AML-193 (cell line): ENCODE results near the gene ICAM3.
"Not testable (repeated sequence)": the region's sequence is repeated elsewhere in the genome, so short reads cannot be mapped to it uniquely, and the experiment has no call there.

ENCODE experiments used
- DNase-seq, 2 experiments: peaks; one replicate each; lab custom pipeline; 2025; lab: John Stamatoyannopoulos, UW

ICAM3 gene, protein sequence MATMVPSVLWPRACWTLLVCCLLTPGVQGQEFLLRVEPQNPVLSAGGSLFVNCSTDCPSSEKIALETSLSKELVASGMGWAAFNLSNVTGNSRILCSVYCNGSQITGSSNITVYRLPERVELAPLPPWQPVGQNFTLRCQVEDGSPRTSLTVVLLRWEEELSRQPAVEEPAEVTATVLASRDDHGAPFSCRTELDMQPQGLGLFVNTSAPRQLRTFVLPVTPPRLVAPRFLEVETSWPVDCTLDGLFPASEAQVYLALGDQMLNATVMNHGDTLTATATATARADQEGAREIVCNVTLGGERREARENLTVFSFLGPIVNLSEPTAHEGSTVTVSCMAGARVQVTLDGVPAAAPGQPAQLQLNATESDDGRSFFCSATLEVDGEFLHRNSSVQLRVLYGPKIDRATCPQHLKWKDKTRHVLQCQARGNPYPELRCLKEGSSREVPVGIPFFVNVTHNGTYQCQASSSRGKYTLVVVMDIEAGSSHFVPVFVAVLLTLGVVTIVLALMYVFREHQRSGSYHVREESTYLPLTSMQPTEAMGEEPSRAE

DNA sequence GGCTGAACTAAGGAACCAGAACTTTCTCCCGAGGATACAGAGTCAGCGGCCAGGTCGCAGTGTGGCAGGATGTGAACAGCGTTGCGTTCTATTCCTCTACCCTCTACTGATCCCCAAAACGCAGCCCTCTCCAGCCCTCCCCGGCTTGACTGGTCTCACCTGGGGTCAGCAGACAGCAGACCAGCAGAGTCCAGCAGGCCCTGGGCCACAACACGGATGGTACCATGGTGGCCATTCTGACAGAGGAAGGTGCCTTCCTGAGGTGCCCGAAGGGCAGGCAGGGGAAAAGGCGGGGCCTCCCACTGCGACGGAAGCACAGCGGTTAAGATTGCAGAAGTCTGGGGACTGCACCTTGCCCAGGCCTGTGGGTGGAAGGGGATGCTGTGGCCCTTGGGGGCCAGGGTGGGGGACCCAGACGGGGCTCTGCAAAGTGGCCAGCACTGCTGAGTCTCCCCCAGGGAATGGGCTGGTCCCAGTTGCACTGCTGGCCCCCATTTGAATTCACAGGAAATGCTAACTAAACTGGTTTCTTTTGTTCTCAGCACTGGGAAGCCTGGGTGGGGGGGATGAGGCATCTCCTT lies at the start of gene ICAM3:
TSS of gene ICAM3 (minus strand) at position 245 of the 581 bp plus-strand sequence. CDS start at position 235, 10 bp downstream.
- DNase-seq = peak; percentile 58 to 77

DNA sequence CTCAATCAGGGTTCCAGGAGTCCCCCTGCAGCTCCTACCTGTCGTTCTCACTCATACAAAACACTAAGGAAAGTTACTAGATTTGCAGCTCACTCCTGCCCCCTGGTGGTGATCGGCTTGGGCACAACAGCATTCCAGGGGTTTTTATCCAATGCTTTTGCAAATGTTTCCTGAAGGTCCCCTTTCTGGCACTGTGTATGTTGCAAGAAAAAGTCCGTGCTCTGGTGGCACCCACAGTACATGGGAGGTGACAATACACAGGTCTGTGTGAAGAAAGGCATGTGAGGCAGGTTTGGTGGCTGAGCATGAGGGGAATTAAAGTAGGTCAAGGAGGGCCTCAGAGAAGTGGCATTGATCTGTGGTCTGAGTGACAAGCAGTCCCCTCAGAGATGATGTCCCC lies 49.5 kb upstream of the ICAM3 start:
- DNase-seq = peak; percentile 45 to 56

DNA sequence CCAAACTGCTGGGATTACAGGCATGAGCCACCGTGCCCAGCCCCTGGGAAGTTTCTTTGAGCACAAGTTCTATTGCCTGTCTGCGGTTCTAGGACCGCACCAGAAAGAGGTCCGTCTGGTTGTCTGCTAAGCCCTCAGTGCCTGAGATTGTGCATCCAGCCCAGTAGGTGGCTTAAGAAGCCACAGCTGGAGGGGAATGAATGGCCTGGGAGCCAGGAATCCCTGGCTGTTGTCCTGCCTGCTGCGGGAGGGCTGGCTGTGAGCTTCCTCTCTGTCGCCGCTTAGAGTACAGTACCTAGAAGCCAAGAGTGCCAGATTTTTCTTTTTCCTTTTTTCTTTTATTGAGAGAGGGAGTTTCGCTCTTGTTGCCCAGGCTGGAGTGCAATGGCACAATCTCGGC lies 45.2 kb upstream of the ICAM3 start:
- no peak for DNase-seq

DNA sequence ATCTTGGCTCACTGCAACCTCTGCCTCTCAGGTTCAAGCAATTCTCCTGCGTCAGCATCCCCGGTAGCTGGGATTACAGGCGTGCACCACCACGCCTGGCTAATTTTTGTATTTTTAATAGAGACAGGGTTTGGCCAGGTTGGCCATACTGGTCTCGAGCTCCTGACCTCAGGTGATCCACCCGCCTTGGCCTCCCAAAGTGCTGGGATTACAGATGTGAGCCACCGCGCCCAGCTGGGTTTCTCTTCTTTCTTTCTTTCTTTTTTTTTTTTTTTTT lies 43.7 kb upstream of the ICAM3 start:
- DNase-seq = not testable (repeated sequence)

DNA sequence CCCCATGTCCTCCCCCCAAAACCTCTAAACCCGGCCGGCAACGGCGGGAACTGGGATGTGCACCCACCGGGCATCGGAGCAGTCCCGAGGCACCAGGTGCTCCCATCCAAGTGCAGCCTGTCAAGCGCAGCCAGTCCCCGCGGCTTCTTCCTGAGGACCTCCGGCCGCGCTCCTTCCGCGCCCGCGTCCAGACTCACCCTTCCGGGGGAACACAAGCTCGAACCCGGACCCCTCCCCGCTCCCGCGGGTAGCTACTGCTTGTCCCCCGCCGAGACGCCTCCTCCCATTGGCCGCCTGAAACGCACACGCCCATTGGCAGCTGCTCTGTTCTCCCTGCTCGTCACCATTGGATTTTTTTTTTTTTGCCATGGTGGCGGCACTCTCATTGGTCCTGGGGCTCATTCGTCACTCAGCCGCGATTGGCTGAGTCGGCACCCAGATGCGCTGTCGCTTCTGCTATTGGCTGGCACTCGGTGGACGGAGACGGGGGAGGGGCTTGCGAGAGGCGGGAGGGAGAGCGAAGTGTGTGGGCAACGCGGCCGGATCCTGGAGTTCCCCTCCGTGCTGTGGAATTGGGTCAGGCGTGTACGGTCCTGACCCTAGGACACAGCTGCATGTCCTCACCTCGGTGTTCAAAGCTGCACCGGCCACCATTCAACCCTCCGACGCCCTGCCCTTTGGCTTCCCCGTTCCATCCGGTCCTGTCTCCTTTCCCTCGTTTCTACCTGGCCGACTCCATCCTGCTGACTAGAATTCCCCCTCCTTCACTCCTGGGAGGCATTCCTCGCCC lies 41.1 kb upstream of the ICAM3 start, which contains the start of gene TYK2:
TSS of gene TYK2 (minus strand) at position 260 of the 790 bp plus-strand sequence. CDS start 2,166 bp downstream, outside the sequence.
- peak; percentile 92 to 97 for DNase-seq

DNA sequence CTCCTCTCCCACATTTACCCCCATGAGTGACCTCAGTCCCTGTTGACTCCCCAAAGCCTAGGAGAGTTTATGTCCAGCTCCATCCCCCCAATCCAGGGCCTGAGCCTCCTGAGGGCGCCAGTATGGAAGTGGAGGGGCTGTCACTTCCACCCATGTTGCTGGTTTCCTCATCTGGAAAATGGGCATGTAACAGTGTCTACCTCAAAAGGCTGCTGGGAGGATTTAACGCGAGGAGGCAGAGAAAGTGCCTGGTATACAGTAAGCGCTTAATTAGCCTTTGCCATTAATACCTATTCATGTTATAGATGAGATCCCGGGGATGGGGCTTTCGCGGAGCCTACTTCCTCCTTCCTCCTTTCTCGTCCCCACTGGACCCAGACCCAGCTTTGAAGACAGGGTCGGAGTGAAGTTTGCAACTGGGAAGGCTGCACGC lies 40.5 kb upstream of the ICAM3 start:
- no peak for DNase-seq

DNA sequence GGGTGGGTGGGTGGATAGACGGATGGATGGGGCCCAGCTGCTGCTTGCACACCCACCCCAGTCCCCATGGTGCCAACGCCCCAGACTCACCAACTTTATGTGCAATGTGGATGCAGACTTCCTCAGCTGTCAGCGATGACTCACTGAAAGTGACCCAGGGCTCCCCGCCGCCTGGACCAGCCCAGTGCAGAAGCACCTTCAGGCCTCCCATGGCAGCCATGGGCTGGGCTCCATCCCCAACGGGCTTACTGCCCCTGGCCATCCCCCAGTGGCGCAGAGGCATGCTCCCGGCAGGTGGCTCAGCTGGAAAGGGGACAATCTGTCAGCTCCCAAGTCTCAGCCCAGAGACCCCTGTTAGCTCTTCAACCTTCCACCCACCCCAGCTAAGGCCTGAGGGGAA lies 38.7 kb upstream of the ICAM3 start:
- DNase-seq = no peak

DNA sequence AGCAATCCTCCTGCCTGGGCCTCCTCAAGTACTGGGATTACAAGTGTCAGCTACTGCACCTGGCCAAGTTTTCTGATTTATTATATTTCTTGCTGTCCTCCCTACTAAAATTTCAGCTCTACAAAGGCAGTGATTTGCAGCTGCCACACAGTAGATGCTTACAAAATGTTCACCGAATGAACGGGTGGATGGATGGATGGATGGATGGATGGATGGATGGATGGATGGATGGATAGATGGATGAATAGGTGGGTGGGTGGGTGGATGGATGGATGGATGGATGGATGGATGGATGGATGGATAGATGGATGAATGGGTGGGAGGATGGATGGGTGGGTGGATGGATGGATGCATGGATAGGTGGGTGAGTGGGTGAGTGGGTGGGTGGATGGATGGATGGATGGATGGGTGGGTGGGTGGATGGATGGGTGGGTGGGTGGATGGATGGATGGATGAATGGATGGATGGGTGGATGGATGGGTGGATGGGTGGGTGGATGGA lies 37.8 kb upstream of the ICAM3 start:
- DNase-seq = not testable (repeated sequence)

DNA sequence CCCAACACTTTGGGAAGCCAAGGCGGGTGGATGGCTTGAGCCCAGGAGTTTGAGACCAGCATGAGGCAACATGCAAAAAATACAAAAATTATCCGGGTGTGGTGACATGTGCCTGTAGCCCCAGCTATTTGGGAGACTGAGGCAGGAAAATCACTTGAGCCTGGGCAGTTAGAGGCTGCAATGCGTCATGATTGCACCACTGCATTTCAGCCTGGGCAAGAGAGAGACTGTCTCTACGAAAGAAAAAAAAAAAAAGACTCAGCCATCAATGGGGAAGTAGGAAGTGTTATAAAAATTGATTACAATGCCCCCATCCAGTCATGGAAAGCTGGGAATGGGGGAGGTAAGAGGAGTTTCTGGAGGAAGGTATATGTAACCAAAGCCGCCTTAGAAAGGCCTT lies 35.5 kb upstream of the ICAM3 start:
- no peak for DNase-seq

DNA sequence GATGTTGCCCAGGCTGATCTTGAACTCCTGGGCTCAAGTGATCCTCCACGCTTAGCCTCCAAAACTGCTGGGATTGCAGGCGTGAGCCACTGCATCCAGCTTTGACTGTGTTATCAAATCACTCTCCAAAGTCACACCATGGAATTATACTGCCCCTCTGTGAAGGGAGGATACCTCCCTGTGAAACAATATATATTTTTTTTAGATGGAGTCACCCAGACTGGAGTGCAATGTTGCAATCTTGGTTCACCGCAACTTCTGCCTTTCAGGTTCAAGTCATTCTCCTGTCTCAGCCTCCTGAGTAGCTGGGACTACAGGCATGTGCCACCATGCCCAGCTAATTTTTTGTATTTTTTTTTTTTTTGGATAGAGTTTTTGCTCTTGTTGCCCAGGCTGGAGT lies 33.3 kb upstream of the ICAM3 start:
- DNase-seq = peak; percentile 74 to 80

DNA sequence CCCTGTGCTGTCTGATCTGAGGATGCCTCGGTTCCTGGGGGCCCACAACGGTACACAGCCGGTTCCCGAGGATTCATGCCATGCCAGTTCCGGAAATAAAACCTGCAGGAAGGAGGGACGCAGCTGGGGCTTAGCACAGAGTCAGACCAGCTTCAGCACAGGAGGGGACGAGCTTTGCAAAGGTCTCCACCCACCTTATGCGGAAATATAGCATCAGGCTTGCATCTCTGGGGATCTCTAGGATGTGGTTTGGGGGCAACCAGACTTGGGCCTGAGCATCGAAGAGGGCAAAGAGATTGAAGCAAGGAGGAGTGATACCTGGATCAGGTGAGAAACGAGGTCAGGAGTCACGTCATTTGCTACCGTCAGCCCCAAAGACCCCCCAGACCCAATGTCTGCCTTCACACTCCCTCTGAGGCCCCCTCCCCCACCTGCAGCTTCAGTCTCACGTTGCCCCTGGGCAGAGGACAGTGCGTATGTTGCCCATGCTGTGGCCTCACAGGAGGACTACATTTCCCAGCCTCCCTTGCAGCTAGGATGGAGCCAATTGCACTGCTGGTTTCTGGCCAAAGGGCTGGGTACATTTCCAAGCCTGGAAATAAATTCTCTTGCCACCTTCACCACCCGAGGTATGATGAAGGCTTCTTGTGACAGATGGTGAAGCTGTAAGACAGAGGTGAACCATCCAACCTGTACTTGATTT lies 28.8 kb upstream of the ICAM3 start:
- no peak for DNase-seq

DNA sequence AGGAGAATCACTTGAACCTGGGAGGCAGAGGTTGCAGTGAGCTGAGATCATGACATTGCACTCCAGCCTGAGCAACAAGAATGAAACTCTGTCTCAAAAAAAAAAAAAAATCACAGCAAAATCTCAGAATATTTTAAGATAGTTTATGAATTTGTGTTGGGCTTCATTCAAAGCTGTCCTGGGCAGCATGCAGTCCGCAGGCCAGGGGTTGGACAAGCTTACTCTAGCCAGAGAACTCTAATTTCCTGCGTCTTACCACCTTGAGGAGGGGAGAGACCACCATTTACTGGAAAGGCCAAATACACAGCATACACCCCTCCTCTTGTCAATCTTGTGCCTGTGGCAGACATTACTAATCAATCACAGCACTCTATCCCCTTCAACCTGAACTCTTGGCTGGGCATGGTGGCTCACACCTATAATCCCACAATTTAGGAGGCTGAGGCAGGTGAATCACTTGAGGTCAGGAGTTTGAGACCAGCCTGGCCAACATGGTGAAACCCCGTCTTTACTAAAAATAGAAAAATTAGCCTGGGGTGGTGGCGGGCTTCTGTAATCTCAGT lies 27.6 kb upstream of the ICAM3 start:
- DNase-seq = not testable (repeated sequence)

DNA sequence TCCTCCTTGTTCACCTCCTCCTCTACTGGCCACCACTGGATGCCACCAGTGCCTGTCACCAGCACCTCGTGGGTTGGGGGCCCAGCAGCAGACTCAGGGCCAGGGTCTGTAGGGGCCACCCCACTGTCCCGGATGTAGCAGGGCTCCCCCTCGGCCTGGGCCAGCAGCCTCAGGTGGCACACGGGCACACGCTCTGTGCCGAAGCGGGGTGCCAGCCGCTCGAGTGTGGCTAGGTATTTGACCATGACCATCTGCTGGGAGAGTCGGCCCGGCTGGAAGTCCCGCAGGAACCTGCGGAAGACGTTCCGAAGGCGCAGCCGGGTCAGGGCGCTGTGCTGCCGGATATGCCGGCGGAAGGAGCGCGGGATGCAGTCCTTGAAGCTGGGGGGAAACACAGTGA lies 26.1 kb upstream of the ICAM3 start:
- no peak for DNase-seq

DNA sequence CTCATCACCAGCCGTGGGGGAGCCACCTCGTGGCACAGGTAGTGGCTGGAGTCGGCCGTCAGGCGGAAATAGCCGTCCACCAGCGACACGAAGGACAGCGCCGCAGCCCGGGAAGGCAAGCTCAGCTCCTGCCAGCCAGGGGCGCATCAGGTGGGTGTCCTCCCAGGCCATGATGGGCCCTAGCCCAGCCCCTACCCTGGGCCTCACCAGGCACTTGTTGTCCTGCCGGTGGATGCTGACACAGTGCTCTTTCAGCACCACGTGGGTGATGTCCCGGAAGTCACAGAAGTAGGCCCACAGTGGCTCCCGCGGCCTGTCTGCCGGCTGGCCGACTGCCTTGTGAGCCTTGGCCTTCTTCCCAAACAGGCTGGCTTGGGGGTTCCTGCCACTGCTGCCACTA lies 25.2 kb upstream of the ICAM3 start:
- no peak for DNase-seq

DNA sequence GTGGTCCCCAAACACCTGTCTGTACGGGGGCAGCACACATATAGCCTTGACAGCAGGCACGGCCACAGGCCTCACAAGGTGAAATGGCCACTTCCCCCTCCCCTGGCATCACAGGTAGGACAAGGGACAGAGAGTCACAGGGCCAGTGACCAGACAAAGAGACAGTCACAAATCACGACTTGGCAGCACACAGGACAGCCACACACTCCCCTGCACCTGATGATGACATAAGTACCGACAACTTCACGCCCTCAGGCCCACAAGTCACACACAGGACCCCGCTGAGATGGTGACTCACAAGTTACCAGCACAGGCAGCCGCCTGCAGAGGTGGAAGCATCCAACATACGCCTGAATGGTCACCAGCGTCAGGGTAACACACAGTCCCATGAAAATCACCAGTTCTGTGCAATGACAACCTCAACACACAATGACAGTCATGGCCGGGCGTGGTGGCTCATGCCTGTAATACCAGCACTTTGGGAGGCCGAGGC lies 24.4 kb upstream of the ICAM3 start:
- DNase-seq = no peak

DNA sequence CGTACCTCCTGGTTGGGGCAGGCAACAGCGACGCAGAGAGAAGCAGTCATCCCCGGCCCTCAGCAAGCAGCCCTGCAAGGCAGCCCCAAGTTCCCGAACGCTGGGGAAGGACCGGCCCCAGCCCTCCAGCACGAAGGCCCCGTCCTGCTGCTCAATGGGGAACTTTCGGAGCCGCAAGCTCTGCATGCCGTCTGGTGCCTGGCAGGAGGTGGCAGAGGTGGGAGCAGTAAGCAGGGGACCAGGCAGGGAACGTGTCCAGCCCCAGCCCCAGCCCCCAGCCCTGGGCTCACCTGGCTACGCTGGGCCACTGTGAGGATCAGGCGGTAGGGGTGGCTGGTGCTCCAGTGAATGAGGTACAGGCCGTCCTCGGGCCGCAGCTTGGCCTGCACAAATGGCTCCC lies 22.8 kb upstream of the ICAM3 start:
- no peak for DNase-seq

DNA sequence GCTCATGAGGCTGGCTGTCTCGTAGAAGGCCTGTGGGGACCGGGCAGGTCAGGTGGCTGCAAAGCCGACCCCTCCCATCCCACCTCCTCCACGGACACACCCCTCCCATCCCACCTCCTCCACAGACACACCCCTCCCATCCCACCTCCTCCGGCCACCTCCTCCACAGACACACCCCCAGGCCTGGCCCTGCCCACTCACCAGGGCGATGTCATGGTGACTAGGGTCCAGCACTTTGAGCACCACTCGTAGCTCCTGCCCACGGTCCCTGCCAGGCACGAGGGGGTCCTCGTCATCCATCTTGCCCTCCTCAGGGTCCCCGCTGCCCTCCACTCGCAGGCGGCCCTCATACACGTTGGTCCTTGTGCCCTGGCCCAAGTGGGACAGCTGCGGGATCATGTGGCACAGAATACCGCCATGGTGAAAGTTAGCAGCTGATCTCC lies 22.2 kb upstream of the ICAM3 start:
- DNase-seq = no peak

DNA sequence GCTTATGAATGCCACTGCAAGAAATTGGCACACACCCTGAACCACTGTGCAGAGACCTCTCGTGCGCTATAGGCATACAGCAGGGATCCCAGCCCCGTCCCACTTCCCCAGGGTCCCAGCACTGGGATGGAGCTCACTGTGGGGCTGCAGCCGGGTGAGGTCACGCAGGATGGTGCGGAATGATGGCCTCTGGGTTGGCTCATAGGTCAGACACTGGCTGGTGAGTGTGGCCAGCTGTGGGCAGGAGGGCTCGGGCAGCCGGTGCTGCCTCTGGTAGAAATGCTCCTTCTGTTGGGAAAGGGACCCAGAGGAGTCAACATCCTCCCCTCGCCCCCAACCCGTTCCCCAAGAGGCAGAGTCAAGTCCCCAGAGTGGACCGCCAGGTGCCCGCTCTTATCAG lies 17.0 kb upstream of the ICAM3 start:
- DNase-seq = no peak

DNA sequence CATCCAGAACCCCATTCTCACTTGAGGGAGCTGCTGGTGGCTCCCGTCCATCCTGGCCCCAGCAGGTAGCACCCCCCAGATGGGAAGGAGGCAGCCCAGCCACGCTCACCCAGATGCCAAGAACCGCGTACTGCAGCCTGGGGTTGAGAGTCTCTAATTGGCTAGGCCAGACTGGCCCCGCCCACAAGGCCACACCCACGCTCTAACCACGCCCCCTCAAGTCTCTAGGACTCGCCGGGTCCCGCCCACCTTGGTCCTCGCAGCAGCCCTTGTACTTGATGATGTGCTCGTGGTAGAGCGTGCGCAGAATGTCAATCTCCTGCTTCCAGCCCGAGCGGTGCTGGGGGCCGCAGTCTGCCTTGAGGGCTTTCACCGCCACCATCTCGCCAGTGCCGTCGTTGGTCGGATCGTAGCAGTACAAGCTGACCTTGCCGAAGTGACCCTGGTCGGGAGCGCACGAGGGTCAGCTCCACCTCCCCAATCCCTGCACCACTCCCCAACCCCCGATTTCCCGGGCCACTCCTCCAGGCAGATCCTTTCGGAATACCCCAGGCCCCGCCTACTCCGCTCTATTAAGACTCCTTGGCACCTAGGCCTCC lies 14.5 kb upstream of the ICAM3 start:
- DNase-seq = no peak

DNA sequence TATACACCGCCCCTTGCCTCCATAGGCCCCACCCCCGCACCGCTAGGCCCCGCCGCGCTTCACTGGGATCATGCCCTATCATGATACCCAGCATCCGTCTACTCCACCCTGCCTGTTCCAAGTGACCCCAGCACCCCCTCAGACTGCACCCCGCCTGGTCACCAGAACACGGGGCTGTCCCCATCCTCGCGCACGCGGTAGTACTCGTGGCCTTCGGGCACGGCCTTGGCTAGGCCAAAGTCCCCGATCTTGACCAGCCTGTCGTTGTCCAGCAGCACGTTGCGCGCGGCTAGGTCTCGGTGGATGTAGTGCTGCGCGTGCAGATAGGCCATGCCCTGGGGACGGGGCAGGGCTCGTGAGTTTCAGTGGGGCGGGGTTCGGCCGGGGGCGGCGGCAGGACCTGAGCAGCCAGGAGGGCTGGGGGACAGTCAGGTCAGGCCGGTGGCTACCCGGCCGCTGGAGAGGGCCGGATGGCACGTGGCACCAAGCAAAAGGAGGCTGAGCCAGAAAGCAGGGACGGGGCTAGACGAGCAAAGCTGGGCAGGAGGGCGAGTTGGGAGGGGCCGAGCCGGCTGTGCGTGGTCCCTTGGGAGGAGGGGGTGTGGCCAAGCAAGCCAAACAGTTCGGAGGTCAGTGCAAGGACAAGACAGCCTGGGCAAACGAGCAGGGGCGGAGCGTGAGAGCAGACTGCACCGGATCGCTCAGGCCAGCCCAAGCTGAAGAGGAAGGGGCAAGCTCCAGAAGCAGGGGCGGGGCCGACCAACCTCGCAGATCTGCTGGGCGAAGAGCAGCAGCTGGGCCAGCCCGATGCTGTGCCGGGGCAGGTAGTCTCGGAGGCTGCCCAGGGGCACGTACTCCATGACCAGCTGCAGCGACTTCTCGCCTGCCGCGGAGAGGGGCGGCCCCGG lies 13.6 kb upstream of the ICAM3 start:
- DNase-seq = no peak
